Breast epithelium (tissue), 3 donors: Measurements from ENCODE around the gene CNTNAP5.

Experiments
- CTCF ChIP-seq, 3 donors: fragments of 450-650 bp; IDR thresholded peaks; one replicate each; pipeline ENCODE4 v1.5.1; 2016 to 2017; ENCODE audit warnings: antibody characterized with exemption in 3 of 3, mild to moderate bottlenecking in 3 of 3, moderate library complexity in 3 of 3
- POLR2A ChIP-seq: fragments of 450-650 bp; IDR thresholded peaks from one replicate; pipeline ENCODE4 v1.6.1; 2016; ENCODE audit warnings: antibody characterized with exemption, mild to moderate bottlenecking, moderate library complexity
- POLR2AphosphoS5 ChIP-seq, 3 donors: sonication (generic); formaldehyde crosslinking; IDR thresholded peaks; one replicate each; pipeline ENCODE4 v1.6.1; 2017; ENCODE audit warnings: antibody characterized with exemption in 3 of 3

- TF ChIP-seq CTCF (IDR thresholded peaks at IDR 0.05): no peak
- no peak for TF ChIP-seq POLR2AphosphoS5 (IDR thresholded peaks at IDR 0.05)
- TF ChIP-seq POLR2A: no peak
These were observed 499.2 kb downstream of the CNTNAP5 start for GRCh38 chr2:124524155-124524915.
